ENCODE results near the gene TRMT6.

TRMT6 gene

DNA sequence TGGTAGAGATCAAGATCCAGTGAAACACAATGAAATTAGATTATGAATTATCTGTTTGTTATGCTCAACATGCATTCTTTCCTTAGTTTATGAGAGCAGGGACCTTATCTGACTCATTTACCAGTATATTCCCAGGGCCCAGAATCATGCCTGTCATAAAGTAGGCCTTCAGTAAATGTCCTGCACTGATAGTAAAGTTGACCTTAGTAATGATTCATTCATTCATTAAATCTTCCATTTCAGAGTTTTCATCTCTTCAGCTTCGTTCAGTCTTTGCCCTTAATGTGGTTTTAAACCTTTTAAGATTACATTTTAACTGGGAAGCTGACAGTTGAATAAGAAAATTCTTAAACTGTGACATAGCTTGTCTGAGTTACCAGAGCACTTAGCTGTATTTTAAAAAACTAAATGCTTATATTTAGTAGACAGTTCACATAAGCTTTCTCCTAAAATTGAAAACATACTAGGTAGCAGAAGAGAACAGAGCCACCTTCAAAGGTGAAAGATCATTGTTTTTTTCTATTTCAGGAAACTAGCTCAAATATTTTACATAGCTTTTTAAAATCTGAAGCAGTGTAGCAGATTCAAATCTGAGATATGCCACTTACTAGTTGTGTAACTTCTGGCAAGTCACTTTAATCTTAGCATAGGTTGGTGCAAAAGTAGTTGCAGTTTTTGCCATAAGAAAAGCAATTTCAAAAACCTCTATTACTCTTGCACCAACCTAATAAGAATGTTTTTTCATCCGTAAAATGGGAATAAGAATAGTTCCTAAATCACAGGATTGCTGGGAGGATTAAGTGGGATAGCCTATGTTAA is 41.5 kb upstream of the TRMT6 start:
- peaks cover 93% of the 10 kb centered on the region for H3K36me3 ChIP-seq (ENCODE audit: insufficient read depth, low read length)
- H3K9ac ChIP-seq (ENCODE audit: low read depth, low read length) = no peak overlapping the region
- no peak overlapping the region for H3K4me3 ChIP-seq (ENCODE audit: low read depth in 1 of 2, low read length in 2 of 2)
- peaks cover 1% of the 10 kb centered on the region; the same call in 1 of the 2 replicates for H3K4me1 ChIP-seq (ENCODE audit: insufficient read depth, low read length)
- no peaks in the 10 kb centered on the region for H3K9me3 ChIP-seq (ENCODE audit: insufficient read depth, low read length, severe bottlenecking)
- no peaks in the 10 kb centered on the region for H4K20me1 ChIP-seq (ENCODE audit: insufficient read depth, low read length)
- no peak overlapping the region for H2AFZ ChIP-seq (ENCODE audit: low read depth, low read length)
- no peaks in the 10 kb centered on the region for H3K79me2 ChIP-seq (ENCODE audit: insufficient read depth, low read length)
- no peaks in the 10 kb centered on the region for H3K27me3 ChIP-seq (ENCODE audit: insufficient read depth, low read length, poor library complexity)
- no peak overlapping the region for H3K27ac ChIP-seq (ENCODE audit: low read length)
- TF ChIP-seq EZH2 (IDR thresholded peaks at IDR 0.05; ENCODE audit: borderline replicate concordance, low read depth, low read length, severe bottlenecking) = no peak
- TF ChIP-seq, protein P1, sequence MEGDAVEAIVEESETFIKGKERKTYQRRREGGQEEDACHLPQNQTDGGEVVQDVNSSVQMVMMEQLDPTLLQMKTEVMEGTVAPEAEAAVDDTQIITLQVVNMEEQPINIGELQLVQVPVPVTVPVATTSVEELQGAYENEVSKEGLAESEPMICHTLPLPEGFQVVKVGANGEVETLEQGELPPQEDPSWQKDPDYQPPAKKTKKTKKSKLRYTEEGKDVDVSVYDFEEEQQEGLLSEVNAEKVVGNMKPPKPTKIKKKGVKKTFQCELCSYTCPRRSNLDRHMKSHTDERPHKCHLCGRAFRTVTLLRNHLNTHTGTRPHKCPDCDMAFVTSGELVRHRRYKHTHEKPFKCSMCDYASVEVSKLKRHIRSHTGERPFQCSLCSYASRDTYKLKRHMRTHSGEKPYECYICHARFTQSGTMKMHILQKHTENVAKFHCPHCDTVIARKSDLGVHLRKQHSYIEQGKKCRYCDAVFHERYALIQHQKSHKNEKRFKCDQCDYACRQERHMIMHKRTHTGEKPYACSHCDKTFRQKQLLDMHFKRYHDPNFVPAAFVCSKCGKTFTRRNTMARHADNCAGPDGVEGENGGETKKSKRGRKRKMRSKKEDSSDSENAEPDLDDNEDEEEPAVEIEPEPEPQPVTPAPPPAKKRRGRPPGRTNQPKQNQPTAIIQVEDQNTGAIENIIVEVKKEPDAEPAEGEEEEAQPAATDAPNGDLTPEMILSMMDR (IDR thresholded peaks at IDR 0.05; ENCODE audit: borderline replicate concordance, extremely low read depth, low read length, poor library complexity, severe bottlenecking) = no peak
- H3K4me2 ChIP-seq (ENCODE audit: insufficient read depth, low read length) = no peak overlapping the region
- ATAC-seq (ENCODE audit: insufficient read depth, low read depth) = no peak
- DNase-seq = no peak

DNA sequence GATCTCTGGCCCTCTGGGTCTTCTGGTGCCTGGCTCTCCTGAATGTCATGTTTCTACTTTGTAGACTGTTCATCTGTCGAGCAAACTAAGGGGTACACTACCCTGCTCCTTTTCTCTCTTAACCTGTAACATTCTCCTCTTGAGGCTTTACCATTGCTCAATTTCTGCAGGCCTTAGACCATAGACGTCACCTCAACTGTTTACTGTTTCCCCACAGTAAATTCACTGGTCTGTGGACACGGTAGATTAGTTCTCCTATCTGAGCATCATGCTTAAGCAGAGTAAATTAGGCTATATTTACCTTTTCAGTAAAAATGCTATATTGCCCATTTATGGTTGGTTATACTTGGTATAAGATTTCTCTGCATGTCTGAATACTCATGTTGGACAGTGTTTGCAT is 40.6 kb upstream of the TRMT6 start:
- H3K9me3 ChIP-seq (ENCODE audit: insufficient read depth, low read length, severe bottlenecking) = no peaks in the 10 kb centered on the region

DNA sequence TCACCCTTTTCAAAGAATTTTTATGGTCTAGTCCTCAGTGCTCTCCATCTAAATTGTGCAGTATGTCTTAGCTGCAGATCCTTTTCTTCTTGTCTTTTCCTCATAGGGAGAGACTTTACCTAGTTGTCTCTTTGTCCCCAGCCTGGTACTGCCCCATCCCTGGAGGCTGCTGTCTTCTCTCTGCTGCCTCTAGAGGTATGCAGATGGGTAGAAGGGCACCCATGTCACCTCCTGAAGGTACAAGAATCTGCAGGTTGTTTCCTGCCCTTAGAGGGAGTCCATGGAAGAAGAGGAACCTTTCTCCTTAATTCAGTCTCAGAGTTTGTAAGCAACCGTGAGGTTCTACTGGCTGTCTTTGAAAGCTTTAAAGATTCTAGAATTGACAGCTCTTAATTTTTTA is 39.2 kb upstream of the TRMT6 start:
- Histone ChIP-seq H3K27ac (ENCODE audit: low read length) (no peak overlapping the region), H3K4me1 (ENCODE audit: insufficient read depth, low read length) (no peaks in the 10 kb centered on the region), H3K4me3 (ENCODE audit: low read depth in 1 of 2, low read length in 2 of 2) (no peak overlapping the region), H3K79me2 (ENCODE audit: insufficient read depth, low read length) (no peaks in the 10 kb centered on the region), H3K27me3 (ENCODE audit: insufficient read depth, low read length, poor library complexity) (no peaks in the 10 kb centered on the region), H4K20me1 (ENCODE audit: insufficient read depth, low read length) (no peaks in the 10 kb centered on the region), H3K36me3 (ENCODE audit: insufficient read depth, low read length) (peaks cover 97% of the 10 kb centered on the region), H2AFZ (ENCODE audit: low read depth, low read length) (no peak overlapping the region), H3K9me3 (ENCODE audit: insufficient read depth, low read length, severe bottlenecking) (no peaks in the 10 kb centered on the region), H3K9ac (ENCODE audit: low read depth, low read length) (no peak overlapping the region), H3K4me2 (ENCODE audit: insufficient read depth, low read length) (no peak overlapping the region)
- TF ChIP-seq EZH2 (IDR thresholded peaks at IDR 0.05; ENCODE audit: borderline replicate concordance, low read depth, low read length, severe bottlenecking) = no peak
- TF ChIP-seq, protein P1 (IDR thresholded peaks at IDR 0.05; ENCODE audit: borderline replicate concordance, extremely low read depth, low read length, poor library complexity, severe bottlenecking) = no peak
- ATAC-seq (ENCODE audit: insufficient read depth, low read depth) (peak; percentile 49; the same call in 1 of the 3 replicates), DNase-seq (no peak)

More for the DNA sequence above, 40.6 kb upstream of the TRMT6 start:
- Histone ChIP-seq H3K4me2 (ENCODE audit: insufficient read depth, low read length) (no peak overlapping the region), H3K9ac (ENCODE audit: low read depth, low read length) (no peak overlapping the region), H4K20me1 (ENCODE audit: insufficient read depth, low read length) (no peaks in the 10 kb centered on the region), H3K27ac (ENCODE audit: low read length) (no peak overlapping the region), H3K4me3 (ENCODE audit: low read depth in 1 of 2, low read length in 2 of 2) (no peak overlapping the region), H3K27me3 (ENCODE audit: insufficient read depth, low read length, poor library complexity) (no peaks in the 10 kb centered on the region), H2AFZ (ENCODE audit: low read depth, low read length) (no peak overlapping the region), H3K4me1 (ENCODE audit: insufficient read depth, low read length) (no peaks in the 10 kb centered on the region), H3K79me2 (ENCODE audit: insufficient read depth, low read length) (no peaks in the 10 kb centered on the region), H3K36me3 (ENCODE audit: insufficient read depth, low read length) (peaks cover 97% of the 10 kb centered on the region)
- TF ChIP-seq, protein P1 (IDR thresholded peaks at IDR 0.05; ENCODE audit: borderline replicate concordance, extremely low read depth, low read length, poor library complexity, severe bottlenecking) = no peak
- TF ChIP-seq EZH2 (IDR thresholded peaks at IDR 0.05; ENCODE audit: borderline replicate concordance, low read depth, low read length, severe bottlenecking) = no peak
- no peak for DNase-seq
- no peak for ATAC-seq (ENCODE audit: insufficient read depth, low read depth)
